Naive thymus-derived CD4-positive, alpha-beta T cell (primary cell): ENCODE results near the gene FAM131B. TPM values are rescaled to one million over a fixed set of nuclear protein-coding genes. Genes with fewer than 3 reads are reported as not detected.

ENCODE experiments used
- ATAC-seq: fragments of 150-1000 bp; cut with Tn5 transposase; 2 replicates; pipeline ENCODE4 v1.10.0; 2021; ENCODE audit warnings: mild to moderate bottlenecking, moderate library complexity
- CTCF ChIA-PET: fragments of 350-600 bp; sonication (Branson Sonifier 250); formaldehyde crosslinking; loops from one replicate; lab custom pipeline; 2021; ENCODE audit warnings: antibody characterized with exemption; lab: Charles Lee
- POLR2A ChIA-PET: fragments of 350-600 bp; sonication (Branson Sonifier 250); formaldehyde crosslinking; loops from one replicate; lab custom pipeline; 2021; ENCODE audit warnings: antibody characterized with exemption, inconsistent platforms; lab: Charles Lee
- DNase-seq, 9 donors: peaks; one replicate each; pipeline versions ENCODE4 v3.0.0 to v3.0.0-alpha.2; 2020 to 2022; ENCODE audit warnings: mixed read lengths in 1 of 9
- H3K27ac ChIP-seq: one replicate; pipeline ENCODE4 v1.7.0; 2013; ENCODE audit warnings: mild to moderate bottlenecking, low read depth, low read length, moderate library complexity
- H3K27me3 ChIP-seq, 2 donors: one replicate each; pipeline ENCODE4 v1.7.0; 2013; ENCODE audit warnings: low read length in 2 of 2, mild to moderate bottlenecking in 2 of 2, moderate library complexity in 2 of 2; ENCODE audit not compliant: control insufficient read depth in 2 of 2, insufficient read depth in 2 of 2
- H3K36me3 ChIP-seq, 3 experiments: 1 replicate in 2 of 3; 2 replicates in 1 of 3; pipeline ENCODE4 v1.7.0; 2013; ENCODE audit warnings: low read length in 3 of 3, mild to moderate bottlenecking in 3 of 3, moderate library complexity in 1 of 3; ENCODE audit not compliant: insufficient read depth in 3 of 3, control insufficient read depth in 2 of 3
- H3K4me1 ChIP-seq, 2 donors: one replicate each; pipeline ENCODE4 v1.7.0; 2013; ENCODE audit warnings: low read length in 2 of 2, mild to moderate bottlenecking in 2 of 2, moderate library complexity in 1 of 2; ENCODE audit not compliant: control insufficient read depth in 2 of 2, insufficient read depth in 2 of 2
- H3K4me3 ChIP-seq: 2 replicates; pipeline ENCODE4 v1.7.0; 2013; ENCODE audit warnings: mild to moderate bottlenecking, low read length
- H3K9me3 ChIP-seq, 3 experiments: 1 replicate in 2 of 3; 2 replicates in 1 of 3; pipeline ENCODE4 v1.7.0; 2013; ENCODE audit warnings: low read length in 3 of 3; ENCODE audit not compliant: control insufficient read depth in 2 of 3
- H3K27ac Mint-ChIP-seq, 9 donors: one replicate each; pipeline ENCODE4 v1.8.0; 2020 to 2022; ENCODE audit warnings: mixed read lengths in 9 of 9, mild to moderate bottlenecking in 8 of 9, moderate library complexity in 5 of 9, inconsistent platforms in 2 of 9
- H3K27me3 Mint-ChIP-seq, 5 donors: one replicate each; pipeline ENCODE4 v1.8.0; 2021 to 2022; ENCODE audit warnings: mixed read lengths in 5 of 5, mild to moderate bottlenecking in 1 of 5
- H3K36me3 Mint-ChIP-seq, 5 donors: one replicate each; pipeline ENCODE4 v1.8.0; 2020 to 2022; ENCODE audit warnings: mixed read lengths in 5 of 5, mild to moderate bottlenecking in 3 of 5, inconsistent platforms in 1 of 5
- H3K4me1 Mint-ChIP-seq, 7 donors: one replicate each; pipeline ENCODE4 v1.8.0; 2020 to 2022; ENCODE audit warnings: mixed read lengths in 7 of 7, mild to moderate bottlenecking in 3 of 7, inconsistent platforms in 1 of 7
- H3K4me3 Mint-ChIP-seq, 10 donors: one replicate each; pipeline ENCODE4 v1.8.0; 2020 to 2022; ENCODE audit warnings: mild to moderate bottlenecking in 10 of 10, mixed read lengths in 10 of 10, moderate library complexity in 6 of 10, inconsistent platforms in 2 of 10
- H3K9me3 Mint-ChIP-seq, 11 donors: one replicate each; pipeline ENCODE4 v1.8.0; 2020 to 2022; ENCODE audit warnings: mixed read lengths in 11 of 11, mild to moderate bottlenecking in 4 of 11, inconsistent platforms in 1 of 11, moderate library complexity in 1 of 11
- intact Hi-C, 2 donors: fragments of 100-400 bp; cut with micrococcal nuclease; formaldehyde crosslinking; loops; one replicate each; pipeline ENCODE4 v1.15.1; 2023
- polyA plus RNA-seq, 2 donors: library from polyadenylated mRNA; unstranded; fragments of 300-500 nt; fragmentation: Illumina TruSeq; gene quantifications; one replicate each; pipeline ENCODE4 v1.2.3, GENCODE V29; 2021
- total RNA-seq, 6 experiments: library from RNA in 5 of 6; stranded (reverse) in 5 of 6; gene quantifications; 1 replicate in 5 of 6; 2 replicates in 1 of 6; pipeline ENCODE4 v1.2.3 and lab custom pipeline; 2021 to 2026

The FAM131B gene
- total and polyA plus RNA-seq, 7 experiments from 2014 or later = 0.19 to 1.4 (median 0.53) TPM; not detected in 4

GRCh38 chr7:143381427-143382125 is 19.1 kb upstream of the FAM131B start:
- Mint-ChIP-seq H3K9me3 (no peaks in the 10 kb centered on the region), H3K36me3 (peaks cover 0 to 4% (median 0%) of the 10 kb centered on the region in 5 donors), H3K4me3 (peak overlapping the region in 4 of 10 donors; percentile 36 to 80 (median 67)), H3K4me1 (peaks cover 25 to 32% (median 29%) of the 10 kb centered on the region in 7 donors), H3K27me3 (no peaks in the 10 kb centered on the region), H3K27ac (peak overlapping the region in 4 of 9 donors; percentile 30 to 78 (median 39))
- H3K36me3 ChIP-seq = peaks cover 0 to 8% (median 0%) of the 10 kb centered on the region in 3 experiments
- H3K27ac ChIP-seq = peak overlapping the region; percentile 91
- peak overlapping the region; percentile 92 for H3K4me3 ChIP-seq
- no peak for DNase-seq
- POLR2A ChIA-PET = interaction anchor here (0.5 to 15.0 kb wide), 10 partner anchors 10 to 141 kb away, joined by 3 to 223 read pairs (median 4); partner anchors contain the start of genes CASP2 and EPHA1
- intact Hi-C loops = loop anchor here (1.0 to 10.0 kb wide), 8 partner anchors 19 to 1453 kb away; partner anchors contain the start of genes CASP2 (in 1 of the 2), FAM131B (in 1 of the 2) and TPK1 (in 1 of the 2)
- CTCF ChIA-PET = interaction anchor here (1.3 kb wide), 1 partner anchor 26 kb away, joined by 3 read pairs; no protein-coding TSS in a partner anchor
- H3K9me3 ChIP-seq = no peaks in the 10 kb centered on the region
- no peaks in the 10 kb centered on the region for H3K27me3 ChIP-seq
- ATAC-seq = no peak
- H3K4me1 ChIP-seq = peaks cover 58 to 70% of the 10 kb centered on the region in 2 donors

GRCh38 chr7:143380646-143381426 is 18.3 kb upstream of the FAM131B start, which contains the start of gene ZYX:
Gene ZYX (plus strand): TSS chr7:143381345. CDS start chr7:143381572, 227 bp downstream.
- peak; percentile 68 to 88 (median 77) for DNase-seq
- H3K27me3 Mint-ChIP-seq = no peaks in the 10 kb centered on the region
- H3K27ac Mint-ChIP-seq = peak within 1 kb of the TSS; percentile 90 to 96 (median 93)
- peak; percentile 81 for ATAC-seq
- no peaks in the 10 kb centered on the region for H3K9me3 Mint-ChIP-seq
- H3K4me3 Mint-ChIP-seq = peak within 1 kb of the TSS in 9 of 10 donors; percentile 84 to 96 (median 91)
- Histone ChIP-seq H3K27ac (peak within 1 kb of the TSS; percentile 91), H3K36me3 (peaks cover 0 to 8% (median 0%) of the 10 kb centered on the region in 3 experiments), H3K9me3 (no peaks in the 10 kb centered on the region), H3K4me1 (peaks cover 58 to 70% of the 10 kb centered on the region in 2 donors), H3K27me3 (no peaks in the 10 kb centered on the region), H3K4me3 (peak within 1 kb of the TSS; percentile 92)
- peaks cover 0 to 4% (median 0%) of the 10 kb centered on the region in 5 donors for H3K36me3 Mint-ChIP-seq
- POLR2A ChIA-PET = interaction anchor here (0.6 to 15.0 kb wide), 16 partner anchors 9 to 598 kb away, joined by 3 to 223 read pairs (median 5); partner anchors contain the start of genes CASP2 and EPHA1
- peaks cover 32 to 40% (median 36%) of the 10 kb centered on the region in 7 donors for H3K4me1 Mint-ChIP-seq
- intact Hi-C loops = loop anchor here (1.0 to 10.0 kb wide), 14 partner anchors 9 to 1454 kb away; partner anchors contain the start of genes CASP2 (in 2 of the 2), FAM131B (in 1 of the 2), GSTK1 (in 1 of the 2) and TPK1 (in 1 of the 2)
- CTCF ChIA-PET = interaction anchor here (0.6 to 3.9 kb wide), 15 partner anchors 9 to 164 kb away, joined by 3 to 38 read pairs (median 4); partner anchors contain the start of gene EPHA1

- intact Hi-C loops = loop anchor here (1.0 to 10.0 kb wide), 14 partner anchors 8 to 1455 kb away; partner anchors contain the start of genes CASP2 (in 1 of the 2), FAM131B (in 1 of the 2), GSTK1 (in 1 of the 2) and TPK1 (in 1 of the 2)
- ATAC-seq = peak; percentile 73
Measured at GRCh38 chr7:143380260-143380645, 17.7 kb upstream of the FAM131B start.

GRCh38 chr7:143379611-143380259 is 17.2 kb upstream of the FAM131B start:
- DNase-seq (peak in 2 of 9 donors; percentile 20 to 28), ATAC-seq (no peak)
- H3K36me3 ChIP-seq = peaks cover 0 to 8% (median 0%) of the 10 kb centered on the region in 3 experiments
- ChIA-PET POLR2A (interaction anchor here (0.6 to 15.0 kb wide), 18 partner anchors 8 to 594 kb away, joined by 3 to 223 read pairs (median 4); partner anchors contain the start of genes CASP2 and EPHA1), CTCF (interaction anchor here (0.6 to 3.9 kb wide), 17 partner anchors 10 to 973 kb away, joined by 3 to 38 read pairs (median 4); partner anchors contain the start of gene EPHA1)
- H3K27me3 ChIP-seq = no peaks in the 10 kb centered on the region
- Mint-ChIP-seq H3K4me3 (peak overlapping the region in 9 of 10 donors; percentile 84 to 96 (median 91)), H3K27me3 (no peaks in the 10 kb centered on the region), H3K4me1 (peaks cover 40 to 51% (median 47%) of the 10 kb centered on the region in 7 donors), H3K36me3 (peaks cover 0 to 4% (median 0%) of the 10 kb centered on the region in 5 donors), H3K9me3 (no peaks in the 10 kb centered on the region), H3K27ac (peak overlapping the region; percentile 90 to 96 (median 93))
- peaks cover 58 to 71% of the 10 kb centered on the region in 2 donors for H3K4me1 ChIP-seq
- peak overlapping the region; percentile 91 for H3K27ac ChIP-seq
- no peaks in the 10 kb centered on the region for H3K9me3 ChIP-seq
- intact Hi-C loops = loop anchor here (1.0 to 10.0 kb wide), 14 partner anchors 7 to 1455 kb away; partner anchors contain the start of genes CASP2 (in 1 of the 2), FAM131B (in 1 of the 2), GSTK1 (in 1 of the 2) and TPK1 (in 1 of the 2)
- peak overlapping the region; percentile 92 for H3K4me3 ChIP-seq

More at GRCh38 chr7:143380260-143380645, 17.7 kb upstream of the FAM131B start:
- H3K4me1 Mint-ChIP-seq = peaks cover 35 to 46% (median 42%) of the 10 kb centered on the region in 7 donors
- H3K4me3 ChIP-seq = peak overlapping the region; percentile 92
- H3K4me1 ChIP-seq = peaks cover 58 to 70% of the 10 kb centered on the region in 2 donors
- DNase-seq = peak; percentile 76 to 90 (median 84)
- H3K9me3 ChIP-seq = no peaks in the 10 kb centered on the region
- no peaks in the 10 kb centered on the region for H3K9me3 Mint-ChIP-seq
- peak overlapping the region; percentile 91 for H3K27ac ChIP-seq
- H3K4me3 Mint-ChIP-seq = peak overlapping the region in 9 of 10 donors; percentile 84 to 96 (median 91)
- no peaks in the 10 kb centered on the region for H3K27me3 Mint-ChIP-seq
- H3K36me3 ChIP-seq = peaks cover 0 to 8% (median 0%) of the 10 kb centered on the region in 3 experiments
- no peaks in the 10 kb centered on the region for H3K27me3 ChIP-seq
- ChIA-PET CTCF (interaction anchor here (0.6 to 3.9 kb wide), 18 partner anchors 8 to 973 kb away, joined by 3 to 38 read pairs (median 4); partner anchors contain the start of gene EPHA1), POLR2A (interaction anchor here (0.6 to 15.0 kb wide), 18 partner anchors 8 to 597 kb away, joined by 3 to 223 read pairs (median 4); partner anchors contain the start of genes CASP2 and EPHA1)
- H3K36me3 Mint-ChIP-seq = peaks cover 0 to 4% (median 0%) of the 10 kb centered on the region in 5 donors
- peak overlapping the region; percentile 90 to 96 (median 93) for H3K27ac Mint-ChIP-seq

- Mint-ChIP-seq H3K27me3 (no peaks in the 10 kb centered on the region), H3K36me3 (peaks cover 0 to 3% (median 0%) of the 10 kb centered on the region in 5 donors), H3K4me3 (peak overlapping the region in 1 of 10 donors; percentile 7), H3K9me3 (no peaks in the 10 kb centered on the region), H3K4me1 (peaks cover 59 to 78% (median 74%) of the 10 kb centered on the region in 7 donors), H3K27ac (peak overlapping the region in 7 of 9 donors; percentile 77 to 95 (median 92))
- Histone ChIP-seq H3K27me3 (no peaks in the 10 kb centered on the region), H3K9me3 (no peaks in the 10 kb centered on the region), H3K36me3 (peaks cover 0 to 8% (median 0%) of the 10 kb centered on the region in 3 experiments), H3K4me1 (peaks cover 56 to 68% of the 10 kb centered on the region in 2 donors), H3K4me3 (no peak overlapping the region), H3K27ac (peak overlapping the region; percentile 60)
- ChIA-PET CTCF (interaction anchor here (1.3 to 2.8 kb wide), 3 partner anchors 39 to 136 kb away, joined by 5 to 10 read pairs (median 8); partner anchors contain the start of gene GSTK1), POLR2A (interaction anchor here (0.6 to 15.0 kb wide), 4 partner anchors 16 to 537 kb away, joined by 3 to 223 read pairs (median 6); partner anchors contain the start of gene EPHA1)
- intact Hi-C loops = no loop called here
- DNase-seq (no peak), ATAC-seq (no peak)
Measured at GRCh38 chr7:143376396-143376795, 13.9 kb upstream of the FAM131B start.
